ENCODE data around the gene NRROS.

The NRROS gene

GRCh38 chr3:196624907-196625306, 14.6 kb upstream of the NRROS start:
- Histone ChIP-seq H3K4me3 (ENCODE audit: insufficient read length, low read depth) (no peak overlapping the region), H3K4me1 (ENCODE audit: insufficient read depth, insufficient read length) (peaks cover 12% of the 10 kb centered on the region), H3K36me3 (ENCODE audit: insufficient read depth, insufficient read length, low read length) (no peaks in the 10 kb centered on the region), H3K9me3 (ENCODE audit: insufficient read depth, low read length) (no peaks in the 10 kb centered on the region), H3K9ac (ENCODE audit: insufficient read length, low read depth) (no peak overlapping the region), H3K27me3 (ENCODE audit: insufficient read depth, insufficient read length) (no peaks in the 10 kb centered on the region)
- no peak for TF ChIP-seq ZNF274 (IDR thresholded peaks at IDR 0.05; ENCODE audit: low read depth, low read length)
- TF ChIP-seq SUZ12 (IDR thresholded peaks at IDR 0.05; ENCODE audit: extremely low read depth, insufficient read depth, insufficient read length) = no peak
- TF ChIP-seq YY1 (IDR thresholded peaks at IDR 0.05; ENCODE audit: insufficient read depth, insufficient read length) = no peak
- DNase-seq (ENCODE audit: low read depth, low spot score) = no peak

- Histone ChIP-seq H3K9ac (ENCODE audit: insufficient read length, low read depth) (no peak overlapping the region), H3K27me3 (ENCODE audit: insufficient read depth, insufficient read length) (no peaks in the 10 kb centered on the region), H3K4me1 (ENCODE audit: insufficient read depth, insufficient read length) (peaks cover 8% of the 10 kb centered on the region), H3K36me3 (ENCODE audit: insufficient read depth, insufficient read length, low read length) (no peaks in the 10 kb centered on the region), H3K9me3 (ENCODE audit: insufficient read depth, low read length) (no peaks in the 10 kb centered on the region), H3K4me3 (ENCODE audit: insufficient read length, low read depth) (no peak overlapping the region)
- DNase-seq (ENCODE audit: low read depth, low spot score) = no peak
- TF ChIP-seq ZNF274 (IDR thresholded peaks at IDR 0.05; ENCODE audit: low read depth, low read length) = no peak
- no peak for TF ChIP-seq SUZ12 (IDR thresholded peaks at IDR 0.05; ENCODE audit: extremely low read depth, insufficient read depth, insufficient read length)
- TF ChIP-seq YY1 (IDR thresholded peaks at IDR 0.05; ENCODE audit: insufficient read depth, insufficient read length) = no peak
Observed at GRCh38 chr3:196625331-196625730, 14.2 kb upstream of the NRROS start.

- Histone ChIP-seq H3K4me3 (ENCODE audit: insufficient read length, low read depth) (no peak overlapping the region), H3K27me3 (ENCODE audit: insufficient read depth, insufficient read length) (no peaks in the 10 kb centered on the region), H3K9me3 (ENCODE audit: insufficient read depth, low read length) (no peaks in the 10 kb centered on the region), H3K36me3 (ENCODE audit: insufficient read depth, insufficient read length, low read length) (no peaks in the 10 kb centered on the region), H3K9ac (ENCODE audit: insufficient read length, low read depth) (no peak overlapping the region), H3K4me1 (ENCODE audit: insufficient read depth, insufficient read length) (peaks cover 6% of the 10 kb centered on the region)
- TF ChIP-seq YY1 (IDR thresholded peaks at IDR 0.05; ENCODE audit: insufficient read depth, insufficient read length) = no peak
- no peak for TF ChIP-seq SUZ12 (IDR thresholded peaks at IDR 0.05; ENCODE audit: extremely low read depth, insufficient read depth, insufficient read length)
- no peak for TF ChIP-seq ZNF274 (IDR thresholded peaks at IDR 0.05; ENCODE audit: low read depth, low read length)
- DNase-seq (ENCODE audit: low read depth, low spot score) = no peak
Observed at GRCh38 chr3:196627918-196628231, 11.6 kb upstream of the NRROS start.

GRCh38 chr3:196629228-196629627, 10.3 kb upstream of the NRROS start:
- Histone ChIP-seq H3K27me3 (ENCODE audit: insufficient read depth, insufficient read length) (no peaks in the 10 kb centered on the region), H3K9me3 (ENCODE audit: insufficient read depth, low read length) (no peaks in the 10 kb centered on the region), H3K36me3 (ENCODE audit: insufficient read depth, insufficient read length, low read length) (no peaks in the 10 kb centered on the region), H3K9ac (ENCODE audit: insufficient read length, low read depth) (no peak overlapping the region), H3K4me3 (ENCODE audit: insufficient read length, low read depth) (no peak overlapping the region), H3K4me1 (ENCODE audit: insufficient read depth, insufficient read length) (peaks cover 9% of the 10 kb centered on the region)
- TF ChIP-seq SUZ12 (IDR thresholded peaks at IDR 0.05; ENCODE audit: extremely low read depth, insufficient read depth, insufficient read length) (no peak), YY1 (IDR thresholded peaks at IDR 0.05; ENCODE audit: insufficient read depth, insufficient read length) (no peak), ZNF274 (IDR thresholded peaks at IDR 0.05; ENCODE audit: low read depth, low read length) (no peak)
- DNase-seq (ENCODE audit: low read depth, low spot score) = no peak

GRCh38 chr3:196631682-196632045, 7.8 kb upstream of the NRROS start:
- no peaks in the 10 kb centered on the region for H3K27me3 ChIP-seq (ENCODE audit: insufficient read depth, insufficient read length)
- no peak for DNase-seq (ENCODE audit: low read depth, low spot score)
- peak overlapping the region; percentile 90 for H3K9ac ChIP-seq (ENCODE audit: insufficient read length, low read depth)
- H3K4me3 ChIP-seq (ENCODE audit: insufficient read length, low read depth) = peak overlapping the region; percentile 69
- H3K9me3 ChIP-seq (ENCODE audit: insufficient read depth, low read length) = no peaks in the 10 kb centered on the region
- H3K4me1 ChIP-seq (ENCODE audit: insufficient read depth, insufficient read length) = peaks cover 11% of the 10 kb centered on the region
- no peak for TF ChIP-seq YY1 (IDR thresholded peaks at IDR 0.05; ENCODE audit: insufficient read depth, insufficient read length)
- no peak for TF ChIP-seq SUZ12 (IDR thresholded peaks at IDR 0.05; ENCODE audit: extremely low read depth, insufficient read depth, insufficient read length)
- no peak for TF ChIP-seq ZNF274 (IDR thresholded peaks at IDR 0.05; ENCODE audit: low read depth, low read length)
- H3K36me3 ChIP-seq (ENCODE audit: insufficient read depth, insufficient read length, low read length) = no peaks in the 10 kb centered on the region

- H3K9ac ChIP-seq (ENCODE audit: insufficient read length, low read depth) = peak overlapping the region; percentile 90
- H3K4me3 ChIP-seq (ENCODE audit: insufficient read length, low read depth) = peak overlapping the region; percentile 69
- peaks cover 11% of the 10 kb centered on the region for H3K4me1 ChIP-seq (ENCODE audit: insufficient read depth, insufficient read length)
- DNase-seq (ENCODE audit: low read depth, low spot score) = peak; percentile 89
- no peaks in the 10 kb centered on the region for H3K9me3 ChIP-seq (ENCODE audit: insufficient read depth, low read length)
- no peaks in the 10 kb centered on the region for H3K27me3 ChIP-seq (ENCODE audit: insufficient read depth, insufficient read length)
- H3K36me3 ChIP-seq (ENCODE audit: insufficient read depth, insufficient read length, low read length) = no peaks in the 10 kb centered on the region
- TF ChIP-seq SUZ12 (IDR thresholded peaks at IDR 0.05; ENCODE audit: extremely low read depth, insufficient read depth, insufficient read length) (no peak), YY1 (IDR thresholded peaks at IDR 0.05; ENCODE audit: insufficient read depth, insufficient read length) (peak; percentile 8), ZNF274 (IDR thresholded peaks at IDR 0.05; ENCODE audit: low read depth, low read length) (no peak)
Observed at GRCh38 chr3:196632046-196632751, 7.3 kb upstream of the NRROS start.

- H3K9me3 ChIP-seq (ENCODE audit: insufficient read depth, low read length) = no peaks in the 10 kb centered on the region
- no peak for TF ChIP-seq YY1 (IDR thresholded peaks at IDR 0.05; ENCODE audit: insufficient read depth, insufficient read length)
- no peak for TF ChIP-seq ZNF274 (IDR thresholded peaks at IDR 0.05; ENCODE audit: low read depth, low read length)
- TF ChIP-seq SUZ12 (IDR thresholded peaks at IDR 0.05; ENCODE audit: extremely low read depth, insufficient read depth, insufficient read length) = no peak
- H3K36me3 ChIP-seq (ENCODE audit: insufficient read depth, insufficient read length, low read length) = no peaks in the 10 kb centered on the region
- no peak for DNase-seq (ENCODE audit: low read depth, low spot score)
- peaks cover 12% of the 10 kb centered on the region for H3K27me3 ChIP-seq (ENCODE audit: insufficient read depth, insufficient read length)
- H3K9ac ChIP-seq (ENCODE audit: insufficient read length, low read depth) = peak overlapping the region; percentile 68
- H3K4me3 ChIP-seq (ENCODE audit: insufficient read length, low read depth) = peak overlapping the region; percentile 38
- H3K4me1 ChIP-seq (ENCODE audit: insufficient read depth, insufficient read length) = peaks cover 8% of the 10 kb centered on the region
Observed at GRCh38 chr3:196633555-196634151, 5.8 kb upstream of the NRROS start.

Data from NT2/D1 (cell line).